Neural progenitor cell (in vitro differentiated cells): ENCODE data around the gene AMZ2.
"Not testable (repeated sequence)": the region's sequence is repeated elsewhere in the genome, so short reads cannot be mapped to it uniquely, and the experiment has no call there.

Source experiments
- EZH2 ChIP-seq: fragments of 200-600 bp; sonication (generic); IDR thresholded peaks from 2 replicates; pipeline ENCODE4 v1.6.1; 2017; ENCODE audit warnings: antibody characterized with exemption, mild to moderate bottlenecking, moderate library complexity
- TF ChIP-seq, protein P1 (sequence below): fragments of 200-600 bp; sonication (generic); IDR thresholded peaks from 2 replicates; pipeline ENCODE4 v1.5.1; 2017; ENCODE audit warnings: antibody characterized with exemption, mild to moderate bottlenecking

DNA sequence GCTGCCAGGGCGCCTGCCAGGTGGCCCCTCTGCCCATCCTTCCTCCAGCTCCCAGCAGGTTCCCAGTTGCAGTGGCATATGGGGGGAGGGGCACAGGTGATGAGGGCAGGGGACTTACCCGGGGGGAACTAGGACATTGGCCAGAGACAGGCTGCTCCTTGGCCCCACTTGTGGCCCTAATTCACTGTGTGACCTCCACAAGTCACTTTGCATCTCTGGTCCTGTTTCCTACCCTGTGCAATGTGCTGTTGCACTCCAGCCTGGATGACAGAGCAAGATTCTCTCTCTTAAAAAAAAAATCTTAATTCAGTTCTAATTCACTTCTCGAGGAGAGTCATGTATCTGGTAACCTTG is 46.4 kb upstream of the AMZ2 start:
- TF ChIP-seq, protein P1, sequence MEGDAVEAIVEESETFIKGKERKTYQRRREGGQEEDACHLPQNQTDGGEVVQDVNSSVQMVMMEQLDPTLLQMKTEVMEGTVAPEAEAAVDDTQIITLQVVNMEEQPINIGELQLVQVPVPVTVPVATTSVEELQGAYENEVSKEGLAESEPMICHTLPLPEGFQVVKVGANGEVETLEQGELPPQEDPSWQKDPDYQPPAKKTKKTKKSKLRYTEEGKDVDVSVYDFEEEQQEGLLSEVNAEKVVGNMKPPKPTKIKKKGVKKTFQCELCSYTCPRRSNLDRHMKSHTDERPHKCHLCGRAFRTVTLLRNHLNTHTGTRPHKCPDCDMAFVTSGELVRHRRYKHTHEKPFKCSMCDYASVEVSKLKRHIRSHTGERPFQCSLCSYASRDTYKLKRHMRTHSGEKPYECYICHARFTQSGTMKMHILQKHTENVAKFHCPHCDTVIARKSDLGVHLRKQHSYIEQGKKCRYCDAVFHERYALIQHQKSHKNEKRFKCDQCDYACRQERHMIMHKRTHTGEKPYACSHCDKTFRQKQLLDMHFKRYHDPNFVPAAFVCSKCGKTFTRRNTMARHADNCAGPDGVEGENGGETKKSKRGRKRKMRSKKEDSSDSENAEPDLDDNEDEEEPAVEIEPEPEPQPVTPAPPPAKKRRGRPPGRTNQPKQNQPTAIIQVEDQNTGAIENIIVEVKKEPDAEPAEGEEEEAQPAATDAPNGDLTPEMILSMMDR = not testable (repeated sequence)
- TF ChIP-seq EZH2 = not testable (repeated sequence)
